ENCODE results near the gene SIGLEC1. TPM values are rescaled to one million over a fixed set of nuclear protein-coding genes. Genes with fewer than 3 reads are reported as not detected.

The SIGLEC1 gene
- total RNA-seq, 1 donor from 2014 or later = not detected

DNA sequence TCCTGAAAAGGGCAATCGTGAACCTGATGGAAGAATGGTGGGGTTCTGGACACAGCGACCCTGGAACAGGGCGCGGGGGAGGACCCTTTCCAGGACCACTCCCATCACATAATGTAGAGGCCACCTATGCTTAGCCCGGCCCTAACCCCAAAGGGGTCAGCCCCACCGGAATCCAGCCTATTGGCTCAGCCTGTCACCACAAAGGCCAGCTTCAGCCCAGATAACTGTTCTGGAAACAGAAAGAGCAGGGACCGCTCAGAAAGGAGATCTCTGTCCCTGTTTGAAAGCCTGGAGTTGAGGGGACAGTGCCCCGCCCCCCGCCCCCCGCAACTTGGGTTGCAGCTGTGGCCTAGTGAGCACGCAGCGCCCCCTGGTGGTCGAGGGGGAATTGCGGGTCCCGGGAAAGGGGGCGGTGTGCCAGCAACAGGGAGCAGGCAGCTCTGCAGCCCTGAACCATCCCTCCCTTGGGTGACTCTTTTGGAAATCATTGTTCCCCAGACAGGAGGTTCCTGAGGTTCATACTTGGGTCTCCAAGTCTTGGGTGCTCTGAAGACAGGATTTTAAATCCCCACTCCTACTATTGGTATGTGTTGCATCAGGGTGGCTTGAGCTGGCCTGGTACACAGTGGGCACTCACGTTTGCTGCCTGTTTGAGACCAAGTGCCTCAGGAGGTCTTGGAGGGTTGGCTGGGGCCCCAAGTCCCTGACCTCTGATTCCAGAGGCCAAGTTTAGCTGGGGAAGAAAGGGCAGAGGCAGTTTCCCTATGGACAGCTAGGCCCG lies 1.5 kb downstream of the SIGLEC1 start:
- Mint-ChIP-seq H3K4me1 (ENCODE audit: low read depth) (peaks cover 2% of the 10 kb centered on the region), H3K4me3 (ENCODE audit: low read depth) (no peak overlapping the region), H3K27ac (peak overlapping the region; percentile 67), H3K36me3 (ENCODE audit: insufficient read depth) (no peaks in the 10 kb centered on the region), H3K27me3 (peaks cover 8% of the 10 kb centered on the region), H3K9me3 (ENCODE audit: low read depth) (no peaks in the 10 kb centered on the region)
- TF ChIP-seq, protein P1, sequence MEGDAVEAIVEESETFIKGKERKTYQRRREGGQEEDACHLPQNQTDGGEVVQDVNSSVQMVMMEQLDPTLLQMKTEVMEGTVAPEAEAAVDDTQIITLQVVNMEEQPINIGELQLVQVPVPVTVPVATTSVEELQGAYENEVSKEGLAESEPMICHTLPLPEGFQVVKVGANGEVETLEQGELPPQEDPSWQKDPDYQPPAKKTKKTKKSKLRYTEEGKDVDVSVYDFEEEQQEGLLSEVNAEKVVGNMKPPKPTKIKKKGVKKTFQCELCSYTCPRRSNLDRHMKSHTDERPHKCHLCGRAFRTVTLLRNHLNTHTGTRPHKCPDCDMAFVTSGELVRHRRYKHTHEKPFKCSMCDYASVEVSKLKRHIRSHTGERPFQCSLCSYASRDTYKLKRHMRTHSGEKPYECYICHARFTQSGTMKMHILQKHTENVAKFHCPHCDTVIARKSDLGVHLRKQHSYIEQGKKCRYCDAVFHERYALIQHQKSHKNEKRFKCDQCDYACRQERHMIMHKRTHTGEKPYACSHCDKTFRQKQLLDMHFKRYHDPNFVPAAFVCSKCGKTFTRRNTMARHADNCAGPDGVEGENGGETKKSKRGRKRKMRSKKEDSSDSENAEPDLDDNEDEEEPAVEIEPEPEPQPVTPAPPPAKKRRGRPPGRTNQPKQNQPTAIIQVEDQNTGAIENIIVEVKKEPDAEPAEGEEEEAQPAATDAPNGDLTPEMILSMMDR (IDR thresholded peaks at IDR 0.05; ENCODE audit: unreplicated experiment) = peak; percentile 97
- peak; percentile 79 for DNase-seq (ENCODE audit: low spot score, unreplicated experiment)

DNA sequence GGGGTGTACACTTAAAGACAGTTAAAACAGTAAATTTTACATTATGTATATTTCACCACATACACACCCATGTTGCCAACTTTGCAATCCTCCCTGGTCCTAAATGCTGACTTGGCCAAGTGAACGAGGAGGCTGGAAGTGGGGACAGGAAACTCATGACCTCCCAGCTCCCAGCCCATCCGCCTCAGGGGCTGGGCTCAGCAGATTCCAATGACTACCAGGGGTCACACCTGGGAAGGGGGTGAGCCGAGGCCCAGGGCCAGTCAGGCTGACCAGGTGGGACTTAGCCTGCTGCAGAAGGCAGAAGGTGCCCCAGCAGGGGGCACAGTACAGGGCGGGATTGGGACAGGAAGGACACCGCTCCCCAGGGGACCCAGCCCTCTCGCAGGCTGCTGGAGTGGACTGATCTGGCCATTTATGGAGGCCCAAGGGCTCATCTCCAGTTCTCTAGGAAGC lies 2.4 kb downstream of the SIGLEC1 start:
- no peak overlapping the region for H3K27ac Mint-ChIP-seq
- no peaks in the 10 kb centered on the region for H3K36me3 Mint-ChIP-seq (ENCODE audit: insufficient read depth)
- TF ChIP-seq, protein P1 (IDR thresholded peaks at IDR 0.05; ENCODE audit: unreplicated experiment) = no peak
- H3K4me1 Mint-ChIP-seq (ENCODE audit: low read depth) = peaks cover 2% of the 10 kb centered on the region
- DNase-seq (ENCODE audit: low spot score, unreplicated experiment) = no peak
- peaks cover 8% of the 10 kb centered on the region for H3K27me3 Mint-ChIP-seq
- H3K4me3 Mint-ChIP-seq (ENCODE audit: low read depth) = no peak overlapping the region
- no peaks in the 10 kb centered on the region for H3K9me3 Mint-ChIP-seq (ENCODE audit: low read depth)

GRCh38 chr20:3707508-3707899 lies 4.9 kb downstream of the SIGLEC1 start:
- H3K27me3 Mint-ChIP-seq = peaks cover 8% of the 10 kb centered on the region
- H3K36me3 Mint-ChIP-seq (ENCODE audit: insufficient read depth) = no peaks in the 10 kb centered on the region
- TF ChIP-seq, protein P1 (IDR thresholded peaks at IDR 0.05; ENCODE audit: unreplicated experiment) = no peak
- peaks cover 2% of the 10 kb centered on the region for H3K4me1 Mint-ChIP-seq (ENCODE audit: low read depth)
- no peak overlapping the region for H3K27ac Mint-ChIP-seq
- H3K9me3 Mint-ChIP-seq (ENCODE audit: low read depth) = no peaks in the 10 kb centered on the region
- no peak for DNase-seq (ENCODE audit: low spot score, unreplicated experiment)
- H3K4me3 Mint-ChIP-seq (ENCODE audit: low read depth) = no peak overlapping the region

GRCh38 chr20:3706774-3707507 lies 5.5 kb downstream of the SIGLEC1 start:
- peaks cover 9% of the 10 kb centered on the region for H3K27me3 Mint-ChIP-seq
- H3K4me1 Mint-ChIP-seq (ENCODE audit: low read depth) = peaks cover 2% of the 10 kb centered on the region
- H3K27ac Mint-ChIP-seq = no peak overlapping the region
- TF ChIP-seq, protein P1 (IDR thresholded peaks at IDR 0.05; ENCODE audit: unreplicated experiment) = no peak
- no peak overlapping the region for H3K4me3 Mint-ChIP-seq (ENCODE audit: low read depth)
- H3K9me3 Mint-ChIP-seq (ENCODE audit: low read depth) = no peaks in the 10 kb centered on the region
- DNase-seq (ENCODE audit: low spot score, unreplicated experiment) = no peak
- no peaks in the 10 kb centered on the region for H3K36me3 Mint-ChIP-seq (ENCODE audit: insufficient read depth)

DNA sequence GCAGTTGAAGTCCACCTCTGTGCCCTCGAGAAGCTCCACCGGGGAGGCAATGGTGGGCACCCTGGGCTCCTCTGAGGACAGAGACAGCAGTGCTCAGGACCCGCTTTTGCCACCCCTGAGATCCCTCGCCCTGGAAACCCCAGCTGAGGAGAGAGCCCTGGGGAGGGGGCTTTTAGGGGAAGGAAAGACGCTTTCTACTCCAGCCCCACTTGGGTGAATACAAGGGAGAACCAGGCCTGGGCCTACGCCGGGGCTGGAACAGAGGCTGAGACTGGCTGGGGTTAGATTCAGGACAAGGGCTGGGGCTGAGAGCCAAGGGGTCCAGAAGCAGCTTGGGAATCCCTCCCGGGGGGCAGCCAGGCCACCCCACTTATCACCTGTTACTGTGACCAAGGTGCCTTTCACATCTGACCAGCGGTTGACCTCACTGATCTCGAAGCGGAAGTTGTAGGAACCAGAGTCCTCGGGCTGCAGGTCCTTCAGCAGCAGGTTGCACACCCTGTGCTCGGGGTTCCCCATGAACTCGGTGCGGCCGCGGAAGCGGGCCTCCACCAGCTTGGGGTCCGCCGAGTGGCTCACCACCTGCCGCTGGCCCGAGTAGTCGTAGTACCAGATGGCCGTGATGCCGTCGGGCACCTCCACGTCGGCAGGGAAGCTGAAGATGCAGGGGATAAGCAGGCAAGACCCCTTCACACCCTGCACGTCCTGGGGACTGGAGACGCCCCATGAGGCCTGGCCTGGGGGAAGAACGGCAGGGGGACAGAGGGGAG lies 6.2 kb downstream of the SIGLEC1 start:
- Mint-ChIP-seq H3K36me3 (ENCODE audit: insufficient read depth) (no peaks in the 10 kb centered on the region), H3K27ac (no peak overlapping the region), H3K4me1 (ENCODE audit: low read depth) (peaks cover 2% of the 10 kb centered on the region), H3K4me3 (ENCODE audit: low read depth) (no peak overlapping the region), H3K9me3 (ENCODE audit: low read depth) (no peaks in the 10 kb centered on the region), H3K27me3 (peaks cover 8% of the 10 kb centered on the region)
- no peak for DNase-seq (ENCODE audit: low spot score, unreplicated experiment)
- TF ChIP-seq, protein P1 (IDR thresholded peaks at IDR 0.05; ENCODE audit: unreplicated experiment) = no peak
